Measurements from ENCODE around the gene MAP4K4. TPM values are rescaled to one million over a fixed set of nuclear protein-coding genes. Genes with fewer than 3 reads are reported as not detected.

Gene MAP4K4
- polyA plus RNA-seq, 3 donors = 5.3 to 66.9 (median 8.7) TPM

DNA sequence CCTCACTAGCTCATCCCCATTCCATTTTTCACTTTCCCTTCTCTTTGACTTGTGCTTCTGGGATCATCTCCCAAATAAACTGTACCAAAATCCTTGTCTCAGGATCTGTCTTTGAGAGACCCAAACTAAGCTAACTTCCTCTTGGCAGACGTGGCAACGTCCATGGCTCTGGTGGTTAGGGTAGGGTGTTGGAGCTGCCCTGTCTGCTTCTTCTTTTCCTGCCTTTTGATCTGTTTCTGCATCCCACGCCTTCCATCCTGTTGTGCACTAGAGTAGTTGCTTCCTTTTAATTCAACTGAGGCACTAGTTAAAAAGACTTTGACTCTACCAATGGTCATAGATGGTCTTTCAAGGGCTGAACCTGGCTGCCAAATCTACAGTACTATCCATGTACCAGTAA lies 5.5 kb upstream of the MAP4K4 start:
- H3K4me3 ChIP-seq (replicated peaks in 1 of 3; ENCODE audit: low read depth in 2 of 3, low read length in 3 of 3) = no peak overlapping the region
- no peak for TF ChIP-seq CTCF (IDR thresholded peaks at IDR 0.05)
- peak; percentile 44 to 57 (median 55) for DNase-seq
- H3K79me2 ChIP-seq (ENCODE audit: insufficient read depth, low read length) = no peaks in the 10 kb centered on the region
- H3K36me3 Mint-ChIP-seq = peaks cover 0 to 1% of the 10 kb centered on the region in 2 donors
- H3K27ac Mint-ChIP-seq = peak overlapping the region in 1 of 7 donors; percentile 8
- peaks cover 7 to 17% (median 9%) of the 10 kb centered on the region in 7 donors for H3K9me3 Mint-ChIP-seq
- no peak overlapping the region for H3K27ac ChIP-seq (ENCODE audit: low read depth in 1 of 2, low read length in 2 of 2)
- H4K20me1 ChIP-seq (ENCODE audit: insufficient read depth, low read length) = no peaks in the 10 kb centered on the region
- peaks cover 1 to 15% (median 10%) of the 10 kb centered on the region in 3 donors for H3K27me3 Mint-ChIP-seq (ENCODE audit: low read depth in 3 of 3)
- no peak overlapping the region for H3K4me2 ChIP-seq (replicated peaks; ENCODE audit: extremely low read depth, low read length, poor library complexity, severe bottlenecking)
- WGBS (ENCODE audit: insufficient coverage) = 0% methylated on average over 1 of the region's 3 CpGs
- H2AFZ ChIP-seq (ENCODE audit: insufficient read depth, low read depth, low read length, poor library complexity, severe bottlenecking) = no peak overlapping the region
- no peaks in the 10 kb centered on the region for H3K9me3 ChIP-seq (replicated peaks in 1 of 2; ENCODE audit: control insufficient read depth in 1 of 2, insufficient read depth in 1 of 2, low read length in 2 of 2)
- H3K4me3 Mint-ChIP-seq = peak overlapping the region in 1 of 2 donors; percentile 79
- no peaks in the 10 kb centered on the region for H3K36me3 ChIP-seq (replicated peaks in 1 of 2; ENCODE audit: control insufficient read depth in 1 of 2, insufficient read depth in 2 of 2, low read length in 2 of 2)
- peaks cover 37% of the 10 kb centered on the region for H3K4me1 Mint-ChIP-seq
- intact Hi-C loops (cut with micrococcal nuclease) = loop anchor here in 1 of 2 donors (10.0 kb wide), 3 partner anchors 67 to 267 kb away; no protein-coding TSS in a partner anchor
- H3K4me1 ChIP-seq (ENCODE audit: control insufficient read depth in 1 of 2, insufficient read depth in 2 of 2, low read length in 2 of 2) = peaks cover 25% of the 10 kb centered on the region in 2 donors
- H3K27me3 ChIP-seq (ENCODE audit: control insufficient read depth in 2 of 2, insufficient read depth in 2 of 2, low read length in 2 of 2) = no peaks in the 10 kb centered on the region
- H3K9ac ChIP-seq (ENCODE audit: insufficient read depth, low read length, poor library complexity, severe bottlenecking) = no peak overlapping the region

- H3K27ac Mint-ChIP-seq = no peak overlapping the region
Measured at GRCh38 chr2:101692766-101693165, 4.7 kb upstream of the MAP4K4 start.

More at GRCh38 chr2:101692766-101693165, 4.7 kb upstream of the MAP4K4 start:
- H2AFZ ChIP-seq (ENCODE audit: insufficient read depth, low read depth, low read length, poor library complexity, severe bottlenecking) = no peak overlapping the region
- no peaks in the 10 kb centered on the region for H4K20me1 ChIP-seq (ENCODE audit: insufficient read depth, low read length)
- Mint-ChIP-seq H3K4me1 (peaks cover 37% of the 10 kb centered on the region), H3K4me3 (no peak overlapping the region), H3K36me3 (peaks cover 0 to 1% of the 10 kb centered on the region in 2 donors), H3K27me3 (ENCODE audit: low read depth in 3 of 3) (peaks cover 1 to 15% (median 10%) of the 10 kb centered on the region in 3 donors), H3K9me3 (peaks cover 7 to 17% (median 9%) of the 10 kb centered on the region in 7 donors)
- intact Hi-C loops (cut with micrococcal nuclease) = loop anchor here in 1 of 2 donors (10.0 kb wide), 3 partner anchors 68 to 268 kb away; no protein-coding TSS in a partner anchor
- H3K9me3 ChIP-seq (replicated peaks in 1 of 2; ENCODE audit: control insufficient read depth in 1 of 2, insufficient read depth in 1 of 2, low read length in 2 of 2) = no peaks in the 10 kb centered on the region
- TF ChIP-seq CTCF (IDR thresholded peaks at IDR 0.05) = no peak
- H3K79me2 ChIP-seq (ENCODE audit: insufficient read depth, low read length) = no peaks in the 10 kb centered on the region
- H3K9ac ChIP-seq (ENCODE audit: insufficient read depth, low read length, poor library complexity, severe bottlenecking) = no peak overlapping the region
- no peak overlapping the region for H3K27ac ChIP-seq (ENCODE audit: low read depth in 1 of 2, low read length in 2 of 2)
- H3K27me3 ChIP-seq (ENCODE audit: control insufficient read depth in 2 of 2, insufficient read depth in 2 of 2, low read length in 2 of 2) = no peaks in the 10 kb centered on the region
- DNase-seq = no peak
- peaks cover 25 to 26% of the 10 kb centered on the region in 2 donors for H3K4me1 ChIP-seq (ENCODE audit: control insufficient read depth in 1 of 2, insufficient read depth in 2 of 2, low read length in 2 of 2)
- H3K36me3 ChIP-seq (replicated peaks in 1 of 2; ENCODE audit: control insufficient read depth in 1 of 2, insufficient read depth in 2 of 2, low read length in 2 of 2) = no peaks in the 10 kb centered on the region
- 100% methylated on average over 3 of the region's 3 CpGs for WGBS (ENCODE audit: insufficient coverage)
- H3K4me2 ChIP-seq (replicated peaks; ENCODE audit: extremely low read depth, low read length, poor library complexity, severe bottlenecking) = no peak overlapping the region
- no peak overlapping the region for H3K4me3 ChIP-seq (replicated peaks in 1 of 3; ENCODE audit: low read depth in 2 of 3, low read length in 3 of 3)
